PC-3 (cell line): ENCODE data around the gene ITGB1.

Experiments used
- EZH2 ChIP-seq: fragments of 300-600 bp; sonication (generic); IDR thresholded peaks from one replicate; pipeline ENCODE4 v1.6.1; 2017; ENCODE audit warnings: antibody characterized with exemption, mild to moderate bottlenecking, low read length; ENCODE audit not compliant: unreplicated experiment
- EZH2phosphoT487 ChIP-seq: fragments of 300-600 bp; sonication (generic); IDR thresholded peaks from 2 replicates; pipeline ENCODE4 v1.6.1; 2018; ENCODE audit warnings: mild to moderate bottlenecking, antibody characterized with exemption, low read length, borderline replicate concordance
- TF ChIP-seq, protein P1 (sequence below): fragments of 300-600 bp; sonication (generic); conservative IDR thresholded peaks from 2 replicates; pipeline ENCODE4 v1.5.1; 2017; ENCODE audit warnings: antibody characterized with exemption, low read depth, mild to moderate bottlenecking, low read length

DNA sequence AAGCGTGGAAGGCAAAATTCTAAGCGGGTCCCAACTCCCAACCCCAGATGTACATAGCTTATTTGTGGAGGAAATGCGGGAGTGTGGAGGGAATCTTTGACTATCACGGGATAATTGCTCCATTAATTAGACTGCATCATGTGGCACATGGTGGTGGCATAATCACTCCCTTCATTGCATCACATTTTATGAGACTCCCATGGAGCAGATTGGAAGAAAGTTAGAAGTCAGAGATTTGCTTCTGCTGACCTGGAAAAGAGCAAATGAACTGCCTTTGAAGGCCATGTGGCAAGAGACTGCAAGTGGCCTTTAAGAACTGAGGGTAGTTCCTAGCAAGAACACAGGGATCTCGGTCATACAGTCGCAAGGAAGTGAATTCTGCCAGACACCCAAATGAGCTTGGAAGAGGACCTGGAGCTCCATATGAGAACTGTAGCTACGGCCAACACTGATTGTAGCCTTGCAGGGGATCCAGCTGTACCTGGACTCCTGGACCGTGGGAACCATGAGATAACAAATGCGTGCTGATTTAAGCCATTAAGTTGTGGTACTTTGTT is 37.1 kb upstream of the ITGB1 start:
- TF ChIP-seq, protein P1, sequence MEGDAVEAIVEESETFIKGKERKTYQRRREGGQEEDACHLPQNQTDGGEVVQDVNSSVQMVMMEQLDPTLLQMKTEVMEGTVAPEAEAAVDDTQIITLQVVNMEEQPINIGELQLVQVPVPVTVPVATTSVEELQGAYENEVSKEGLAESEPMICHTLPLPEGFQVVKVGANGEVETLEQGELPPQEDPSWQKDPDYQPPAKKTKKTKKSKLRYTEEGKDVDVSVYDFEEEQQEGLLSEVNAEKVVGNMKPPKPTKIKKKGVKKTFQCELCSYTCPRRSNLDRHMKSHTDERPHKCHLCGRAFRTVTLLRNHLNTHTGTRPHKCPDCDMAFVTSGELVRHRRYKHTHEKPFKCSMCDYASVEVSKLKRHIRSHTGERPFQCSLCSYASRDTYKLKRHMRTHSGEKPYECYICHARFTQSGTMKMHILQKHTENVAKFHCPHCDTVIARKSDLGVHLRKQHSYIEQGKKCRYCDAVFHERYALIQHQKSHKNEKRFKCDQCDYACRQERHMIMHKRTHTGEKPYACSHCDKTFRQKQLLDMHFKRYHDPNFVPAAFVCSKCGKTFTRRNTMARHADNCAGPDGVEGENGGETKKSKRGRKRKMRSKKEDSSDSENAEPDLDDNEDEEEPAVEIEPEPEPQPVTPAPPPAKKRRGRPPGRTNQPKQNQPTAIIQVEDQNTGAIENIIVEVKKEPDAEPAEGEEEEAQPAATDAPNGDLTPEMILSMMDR, result no peak
- TF ChIP-seq EZH2 (no peak), EZH2phosphoT487 (no peak)
